Thoracic aorta (tissue), 2 donors: ENCODE results near the gene SCOC. TPM values are rescaled to one million over a fixed set of nuclear protein-coding genes. Genes with fewer than 3 reads are reported as not detected.

Source experiments
- ATAC-seq: fragments of 150-250 bp; one replicate; pipeline ENCODE4 v1.8.0; 2017; ENCODE audit warnings: low read depth; ENCODE audit not compliant: insufficient number of reproducible peaks, low FRiP score
- DNase-seq: peaks from one replicate; pipeline ENCODE4 v3.0.0-alpha.2; 2020; ENCODE audit warnings: low spot score
- H3K27ac ChIP-seq, 2 donors: fragments of 200-600 bp; sonication (generic); 1 replicate in 1 of 2; 2 replicates in 1 of 2; pipeline ENCODE4 v1.5.1; 2016; ENCODE audit warnings: mild to moderate bottlenecking in 2 of 2, moderate library complexity in 2 of 2
- H3K27me3 ChIP-seq: fragments of 200-600 bp; sonication (generic); replicated peaks from 2 replicates; pipeline ENCODE4 v1.6.0; 2016; ENCODE audit warnings: mild to moderate bottlenecking; ENCODE audit not compliant: insufficient read depth
- H3K36me3 ChIP-seq: fragments of 200-600 bp; sonication (generic); one replicate; pipeline ENCODE4 v1.5.1; 2016
- H3K4me1 ChIP-seq, 2 donors: fragments of 200-600 bp; sonication (generic); 1 replicate in 1 of 2; 2 replicates in 1 of 2; pipeline versions ENCODE4 v1.5.1 to v1.6.0; 2016; ENCODE audit warnings: low read depth in 2 of 2, mild to moderate bottlenecking in 1 of 2; ENCODE audit not compliant: control insufficient read depth in 1 of 2
- H3K4me3 ChIP-seq: fragments of 200-600 bp; sonication (generic); 2 replicates; pipeline ENCODE4 v1.5.1; 2016; ENCODE audit warnings: mild to moderate bottlenecking
- H3K9me3 ChIP-seq: fragments of 200-600 bp; sonication (generic); 2 replicates; pipeline ENCODE4 v1.5.1; 2016
- CTCF ChIP-seq: fragments of 200-600 bp; sonication (generic); IDR thresholded peaks from one replicate; pipeline ENCODE4 v1.5.1; 2019; ENCODE audit warnings: antibody characterized with exemption
- total RNA-seq, 2 donors: library from RNA; depleted of rRNA; stranded (reverse); fragments of >200 nt; gene quantifications; one replicate each; pipeline versions ENCODE4 v1.1.0 to v1.2.3, GENCODE V29; 2016

The SCOC gene
- total RNA-seq, 2 donors from 2014 or later, result 32.0 to 34.4 TPM

- no peaks in the 10 kb centered on the region for H3K27me3 ChIP-seq
- H3K4me1 ChIP-seq, result peaks cover 0 to 4% of the 10 kb centered on the region in 2 donors
- no peak overlapping the region for H3K27ac ChIP-seq
- H3K9me3 ChIP-seq, result no peaks in the 10 kb centered on the region
- no peak for DNase-seq
- TF ChIP-seq CTCF, result no peak
- H3K36me3 ChIP-seq, result no peaks in the 10 kb centered on the region
- no peak for ATAC-seq
- H3K4me3 ChIP-seq, result no peak overlapping the region
These were observed 4.8 kb upstream of the SCOC start for GRCh38 chr4:140368686-140369085.

DNA sequence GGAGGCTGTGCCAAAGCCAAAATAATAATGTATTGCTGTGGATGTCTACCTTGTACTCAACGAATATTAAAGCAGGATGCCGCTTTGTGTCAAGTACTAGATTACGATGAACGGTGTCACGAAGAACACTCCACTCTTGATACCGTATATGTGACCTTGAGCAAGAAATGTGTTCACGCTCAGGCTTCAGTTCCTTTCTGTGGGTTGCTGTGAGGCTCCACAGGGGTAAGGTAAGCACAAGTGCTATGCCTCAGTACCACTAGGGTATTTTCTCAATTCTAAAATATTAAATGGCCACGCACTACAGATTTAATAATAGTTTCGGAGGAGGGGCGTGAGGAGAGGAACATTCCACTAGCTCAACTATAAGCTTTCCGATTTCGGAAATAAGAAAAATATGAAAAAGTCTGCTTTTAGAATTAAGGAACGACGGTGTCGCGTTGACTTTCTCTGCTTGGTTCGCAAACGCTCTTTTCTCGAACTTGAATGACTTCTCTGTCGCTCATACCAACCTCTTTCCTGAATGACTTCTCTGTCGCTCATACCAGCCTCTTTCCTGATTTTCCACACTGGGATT lies 607 bp upstream of the SCOC start:
- H3K4me3 ChIP-seq, result peak overlapping the region; percentile 98
- H3K36me3 ChIP-seq, result no peaks in the 10 kb centered on the region
- H3K4me1 ChIP-seq, result peaks cover 11 to 39% of the 10 kb centered on the region in 2 donors
- H3K27me3 ChIP-seq, result no peaks in the 10 kb centered on the region
- ATAC-seq, result no peak
- peak overlapping the region; percentile 73 to 94 for H3K27ac ChIP-seq
- DNase-seq, result no peak
- H3K9me3 ChIP-seq, result no peaks in the 10 kb centered on the region
- TF ChIP-seq CTCF, result peak; percentile 51

DNA sequence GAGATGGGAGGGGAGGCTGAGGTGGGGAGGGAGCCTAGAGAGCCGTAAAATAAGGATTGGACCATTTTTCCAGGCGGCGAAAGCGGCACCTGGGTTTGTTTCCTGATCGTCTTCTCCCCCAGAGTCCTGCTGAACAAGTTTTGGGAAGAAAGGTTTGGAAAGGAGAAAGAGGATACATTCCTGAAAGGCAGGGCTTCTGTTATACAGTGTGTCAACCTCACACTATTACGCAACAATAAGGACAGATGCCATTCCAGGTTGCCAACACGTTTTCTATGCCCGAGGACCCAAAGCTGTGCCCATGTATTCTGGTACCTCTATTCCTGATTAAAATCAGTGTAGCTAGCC lies 658 bp downstream of the SCOC start:
- no peak for TF ChIP-seq CTCF
- peak overlapping the region; percentile 98 for H3K4me3 ChIP-seq
- no peaks in the 10 kb centered on the region for H3K36me3 ChIP-seq
- no peaks in the 10 kb centered on the region for H3K27me3 ChIP-seq
- H3K4me1 ChIP-seq, result peaks cover 11 to 39% of the 10 kb centered on the region in 2 donors
- H3K27ac ChIP-seq, result peak overlapping the region; percentile 89 to 94
- H3K9me3 ChIP-seq, result no peaks in the 10 kb centered on the region
- DNase-seq (no peak), ATAC-seq (no peak)

DNA sequence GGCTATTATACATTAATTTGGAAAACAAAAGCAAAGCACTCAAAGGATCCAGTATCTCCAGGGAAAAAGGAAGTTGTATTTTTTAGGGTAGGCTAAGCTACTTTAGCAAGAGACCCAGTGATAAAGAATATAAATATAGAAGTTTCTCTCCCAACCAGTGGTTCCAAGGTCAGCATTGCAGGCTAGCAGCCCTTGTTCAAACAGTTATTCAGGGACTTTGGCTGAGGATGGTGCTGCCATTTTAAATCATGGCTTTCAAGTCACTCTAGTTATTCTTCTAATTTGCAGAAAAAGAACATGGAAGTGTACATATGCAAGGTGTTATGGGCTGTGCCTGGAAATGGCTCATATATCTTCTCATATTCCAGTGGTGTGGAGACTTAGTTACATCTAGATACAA lies 9.3 kb downstream of the SCOC start:
- H3K36me3 ChIP-seq, result peaks cover 6% of the 10 kb centered on the region
- H3K4me1 ChIP-seq, result no peaks in the 10 kb centered on the region
- H3K4me3 ChIP-seq, result no peak overlapping the region
- no peaks in the 10 kb centered on the region for H3K27me3 ChIP-seq
- DNase-seq (no peak), ATAC-seq (no peak)
- H3K27ac ChIP-seq, result no peak overlapping the region
- no peaks in the 10 kb centered on the region for H3K9me3 ChIP-seq
- no peak for TF ChIP-seq CTCF

DNA sequence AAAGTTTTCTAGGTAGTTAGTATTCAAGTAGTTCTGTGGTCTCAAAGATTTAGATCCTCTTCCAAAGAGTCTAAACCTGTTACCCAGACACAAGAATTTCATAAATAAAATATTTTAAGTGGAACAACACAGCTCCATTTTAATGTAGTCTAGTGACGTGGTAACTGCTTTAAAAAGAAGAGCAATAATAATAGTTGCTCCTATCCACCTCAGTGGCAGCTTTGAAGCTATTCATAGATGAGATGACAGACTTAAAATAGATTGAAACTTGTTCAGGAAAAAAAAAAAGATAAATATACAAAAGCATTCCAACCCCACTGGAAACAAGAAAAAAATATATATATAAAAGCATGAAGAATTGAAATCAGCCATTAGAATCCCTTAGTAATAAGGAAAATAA lies 14.6 kb downstream of the SCOC start:
- TF ChIP-seq CTCF, result no peak
- H3K4me1 ChIP-seq, result no peaks in the 10 kb centered on the region
- ATAC-seq, result no peak
- no peaks in the 10 kb centered on the region for H3K9me3 ChIP-seq
- H3K4me3 ChIP-seq, result no peak overlapping the region
- H3K36me3 ChIP-seq, result peaks cover 5% of the 10 kb centered on the region
- no peaks in the 10 kb centered on the region for H3K27me3 ChIP-seq
- no peak overlapping the region for H3K27ac ChIP-seq
- DNase-seq, result no peak
